A549 (cell line): ENCODE results near the gene GH2. TPM values are rescaled to one million over a fixed set of nuclear protein-coding genes. Genes with fewer than 3 reads are reported as not detected.

Experiments used
- ATAC-seq, 2 experiments: fragments of 200-7000 bp in 1 of 2; fragments of >200 bp in 1 of 2; cut with Nextera tagmentation in 1 of 2; cut with Tn5 transposase in 1 of 2; 3 replicates each; pipeline versions ENCODE4 v1.8.0 to v1.9.1; 2018 to 2020; ENCODE audit warnings: mild to moderate bottlenecking in 1 of 2, moderate library complexity in 1 of 2
- CTCF ChIA-PET: fragments of 300-600 bp; sonication (Branson Sonifier 250); formaldehyde crosslinking; extraction: SDS; loops from one replicate; lab custom pipeline; 2021; ENCODE audit warnings: antibody characterized with exemption, inconsistent platforms; lab: Yijun Ruan, JAX
- POLR2A ChIA-PET: fragments of 350-600 bp; formaldehyde crosslinking; extraction: SDS; loops from one replicate; lab custom pipeline; 2021; ENCODE audit warnings: antibody characterized with exemption, inconsistent platforms; lab: Yijun Ruan, JAX
- DNase-seq, 2 experiments: peaks; one replicate each; pipeline versions ENCODE4 v3.0.0 to v3.0.0-alpha.2; 2011 to 2016; ENCODE audit warnings: low read depth in 1 of 2, low spot score in 1 of 2
- FAIRE-seq: peaks from 2 replicates; lab custom pipeline; 2011; peaks lifted over from hg19 to GRCh38; lab: Jason Lieb, UNC
- H3K27ac ChIP-seq, 2 experiments: fragments of >200 bp; sonication (Bioruptor Twin); formaldehyde crosslinking; 3 replicates each; pipeline ENCODE4 v1.5.1; 2016 to 2017
- H3K4me1 ChIP-seq: fragments of >200 bp; sonication (Bioruptor Twin); formaldehyde crosslinking; 3 replicates; pipeline ENCODE4 v1.6.1; 2016
- H3K4me2 ChIP-seq: fragments of >200 bp; sonication (Bioruptor Twin); formaldehyde crosslinking; 3 replicates; pipeline ENCODE4 v1.6.1; 2016
- H3K4me3 ChIP-seq: fragments of >200 bp; sonication (Bioruptor Twin); formaldehyde crosslinking; 3 replicates; pipeline ENCODE4 v1.5.1; 2016
- H3K9me3 ChIP-seq: fragments of >200 bp; sonication (Bioruptor Twin); formaldehyde crosslinking; 3 replicates; pipeline ENCODE4 v1.6.1; 2016
- BCL3 ChIP-seq: fragments of >200 bp; sonication (Bioruptor Twin); formaldehyde crosslinking; IDR thresholded peaks from 3 replicates; pipeline ENCODE4 v1.6.1; 2016
- CHD2 ChIP-seq: fragments of 150-350 bp; IDR thresholded peaks from 2 replicates; pipeline ENCODE4 v1.6.1; 2014; ENCODE audit warnings: low read length; ENCODE audit not compliant: partially characterized antibody
- EP300 ChIP-seq, 2 experiments: fragments of >200 bp; sonication (Bioruptor Twin); formaldehyde crosslinking; IDR thresholded peaks; 2 replicates in 1 of 2; 3 replicates in 1 of 2; pipeline ENCODE4 v1.6.1; 2016 to 2017
- ESRRA ChIP-seq: fragments of 150-350 bp; IDR thresholded peaks from 2 replicates; pipeline ENCODE4 v1.6.1; 2014; ENCODE audit warnings: mild to moderate bottlenecking, low read length, borderline replicate concordance
- FOSB ChIP-seq: fragments of 250-450 bp; sonication (Bioruptor Pico); IDR thresholded peaks from 2 replicates; pipeline ENCODE4 v1.5.0; 2020; ENCODE audit warnings: mild to moderate bottlenecking, moderate library complexity
- JUN ChIP-seq, 2 experiments: fragments of >200 bp; sonication (Bioruptor Twin); formaldehyde crosslinking; IDR thresholded peaks; 2 replicates in 1 of 2; 3 replicates in 1 of 2; pipeline ENCODE4 v1.6.1; 2016 to 2017
- JUNB ChIP-seq: fragments of >200 bp; sonication (Bioruptor Twin); formaldehyde crosslinking; IDR thresholded peaks from 2 replicates; pipeline ENCODE4 v1.6.1; 2016
- KDM5A ChIP-seq: fragments of 200-600 bp; sonication (generic); IDR thresholded peaks from 2 replicates; pipeline ENCODE4 v1.6.1; 2016; ENCODE audit warnings: antibody characterized with exemption, mild to moderate bottlenecking
- MAZ ChIP-seq: fragments of 150-350 bp; IDR thresholded peaks from 2 replicates; pipeline ENCODE4 v1.6.1; 2014; ENCODE audit warnings: antibody characterized with exemption, low read depth, low read length, borderline replicate concordance
- POLR2A ChIP-seq: IDR thresholded peaks from 2 replicates; pipeline ENCODE4 v1.6.1; 2012; ENCODE audit warnings: mild to moderate bottlenecking, low read length
- POLR2AphosphoS2 ChIP-seq: conservative IDR thresholded peaks from 2 replicates; pipeline ENCODE4 v1.6.1; 2012; ENCODE audit warnings: low read length, improper control_type of control experiment, inconsistent platforms
- RAD21 ChIP-seq, 2 experiments: fragments of >200 bp in 1 of 2; sonication (Bioruptor Twin) in 1 of 2; formaldehyde crosslinking in 1 of 2; IDR thresholded peaks in 1 of 2; conservative IDR thresholded peaks in 1 of 2; 2 replicates in 1 of 2; 3 replicates in 1 of 2; pipeline ENCODE4 v1.6.1; 2012 to 2018; ENCODE audit warnings: inconsistent platforms in 1 of 2
- RARB ChIP-seq: fragments of 250-450 bp; sonication (Bioruptor Pico); IDR thresholded peaks from 2 replicates; pipeline ENCODE4 v1.8.0; 2021; ENCODE audit warnings: mild to moderate bottlenecking, moderate library complexity
- RCOR1 ChIP-seq: fragments of 150-350 bp; IDR thresholded peaks from 2 replicates; pipeline ENCODE4 v1.6.1; 2014; ENCODE audit warnings: antibody characterized with exemption, low read length, low read depth
- RFX5 ChIP-seq: fragments of 450-650 bp; IDR thresholded peaks from 2 replicates; pipeline ENCODE4 v1.7.1; 2014; ENCODE audit warnings: antibody characterized with exemption, mild to moderate bottlenecking, moderate library complexity
- RNF2 ChIP-seq: fragments of 200-600 bp; sonication (generic); IDR thresholded peaks from 2 replicates; pipeline ENCODE4 v1.6.1; 2016; ENCODE audit warnings: low read depth, mild to moderate bottlenecking, antibody characterized with exemption, moderate library complexity, borderline replicate concordance
- WGBS: methylation state at CpG from one replicate; pipeline ENCODE4 v1.1.6; 2017; ENCODE audit errors: missing lambda C conversion rate; 5-methylcytosine and 5-hydroxymethylcytosine counted together
- polyA plus RNA-seq, 4 experiments: library from polyadenylated mRNA; depleted of rRNA in 3 of 4; stranded (reverse); fragments of >200 nt; fragmentation: RNase III in 1 of 4; extraction: RNeasy Plus Mini Kit Qiagen cat#74134 plus additional on column Dnase treatment in 1 of 4; gene quantifications; 2 replicates in 3 of 4; 3 replicates in 1 of 4; pipeline ENCODE4 v1.2.3, GENCODE V29; 2011 to 2017
- TF ChIP-seq, protein P1 (sequence below): IDR thresholded peaks from 2 replicates; pipeline ENCODE4 v1.6.1; 2012; ENCODE audit warnings: low read depth, borderline replicate concordance
- TF ChIP-seq, protein P2 (sequence below): fragments of >200 bp; sonication (Bioruptor Twin); formaldehyde crosslinking; IDR thresholded peaks from 3 replicates; pipeline ENCODE4 v1.5.1; 2016
- TF ChIP-seq, protein P3 (sequence below): fragments of 450-650 bp; IDR thresholded peaks from 2 replicates; pipeline ENCODE4 v1.6.1; 2014; ENCODE audit warnings: antibody characterized with exemption

GH2 gene
- polyA plus RNA-seq, 2 of the 4 experiments (the other 2 are of a cell fraction) = not detected

- 54% methylated on average over 8 of the region's 8 CpGs for WGBS
- no peak for ATAC-seq
- TF ChIP-seq, protein P1, sequence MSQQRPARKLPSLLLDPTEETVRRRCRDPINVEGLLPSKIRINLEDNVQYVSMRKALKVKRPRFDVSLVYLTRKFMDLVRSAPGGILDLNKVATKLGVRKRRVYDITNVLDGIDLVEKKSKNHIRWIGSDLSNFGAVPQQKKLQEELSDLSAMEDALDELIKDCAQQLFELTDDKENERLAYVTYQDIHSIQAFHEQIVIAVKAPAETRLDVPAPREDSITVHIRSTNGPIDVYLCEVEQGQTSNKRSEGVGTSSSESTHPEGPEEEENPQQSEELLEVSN = no peak
- TF ChIP-seq, protein P2, sequence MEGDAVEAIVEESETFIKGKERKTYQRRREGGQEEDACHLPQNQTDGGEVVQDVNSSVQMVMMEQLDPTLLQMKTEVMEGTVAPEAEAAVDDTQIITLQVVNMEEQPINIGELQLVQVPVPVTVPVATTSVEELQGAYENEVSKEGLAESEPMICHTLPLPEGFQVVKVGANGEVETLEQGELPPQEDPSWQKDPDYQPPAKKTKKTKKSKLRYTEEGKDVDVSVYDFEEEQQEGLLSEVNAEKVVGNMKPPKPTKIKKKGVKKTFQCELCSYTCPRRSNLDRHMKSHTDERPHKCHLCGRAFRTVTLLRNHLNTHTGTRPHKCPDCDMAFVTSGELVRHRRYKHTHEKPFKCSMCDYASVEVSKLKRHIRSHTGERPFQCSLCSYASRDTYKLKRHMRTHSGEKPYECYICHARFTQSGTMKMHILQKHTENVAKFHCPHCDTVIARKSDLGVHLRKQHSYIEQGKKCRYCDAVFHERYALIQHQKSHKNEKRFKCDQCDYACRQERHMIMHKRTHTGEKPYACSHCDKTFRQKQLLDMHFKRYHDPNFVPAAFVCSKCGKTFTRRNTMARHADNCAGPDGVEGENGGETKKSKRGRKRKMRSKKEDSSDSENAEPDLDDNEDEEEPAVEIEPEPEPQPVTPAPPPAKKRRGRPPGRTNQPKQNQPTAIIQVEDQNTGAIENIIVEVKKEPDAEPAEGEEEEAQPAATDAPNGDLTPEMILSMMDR = no peak
- Histone ChIP-seq H3K9me3 (no peaks in the 10 kb centered on the region), H3K4me3 (no peak overlapping the region), H3K4me2 (no peak overlapping the region), H3K27ac (no peak overlapping the region), H3K4me1 (no peaks in the 10 kb centered on the region)
- FAIRE-seq = no peak
- ChIA-PET CTCF (interaction anchor here (0.7 to 4.7 kb wide), 4 partner anchors 11 to 171 kb away, joined by 3 to 46 read pairs (median 5); partner anchors contain the start of gene GH2), POLR2A (no interaction called here)
- DNase-seq = no peak
These were observed 26.6 kb downstream of the GH2 start for GRCh38 chr17:63855185-63855584.

GRCh38 chr17:63854709-63855108 lies 27.0 kb downstream of the GH2 start:
- Histone ChIP-seq H3K4me3 (no peak overlapping the region), H3K9me3 (no peaks in the 10 kb centered on the region), H3K4me1 (no peaks in the 10 kb centered on the region), H3K27ac (no peak overlapping the region), H3K4me2 (no peak overlapping the region)
- no peak for DNase-seq
- no peak for FAIRE-seq
- 52% methylated on average over 5 of the region's 5 CpGs for WGBS
- ATAC-seq = no peak
- TF ChIP-seq JUN (IDR thresholded peaks at IDR 0.05) (no peak), RFX5 (no peak), RAD21 (conservative IDR thresholded peaks at IDR 0.05 in 1 of 2, IDR thresholded peaks at IDR 0.05 in 1 of 2) (no peak), RNF2 (no peak), RARB (no peak), EP300 (IDR thresholded peaks at IDR 0.05) (no peak), ESRRA (no peak), CHD2 (no peak), BCL3 (no peak), JUNB (no peak), KDM5A (no peak), POLR2A (no peak), FOSB (CRISPR knock-in tag) (no peak), RCOR1 (no peak), POLR2AphosphoS2 (no peak), MAZ (no peak)
- TF ChIP-seq, protein P3, sequence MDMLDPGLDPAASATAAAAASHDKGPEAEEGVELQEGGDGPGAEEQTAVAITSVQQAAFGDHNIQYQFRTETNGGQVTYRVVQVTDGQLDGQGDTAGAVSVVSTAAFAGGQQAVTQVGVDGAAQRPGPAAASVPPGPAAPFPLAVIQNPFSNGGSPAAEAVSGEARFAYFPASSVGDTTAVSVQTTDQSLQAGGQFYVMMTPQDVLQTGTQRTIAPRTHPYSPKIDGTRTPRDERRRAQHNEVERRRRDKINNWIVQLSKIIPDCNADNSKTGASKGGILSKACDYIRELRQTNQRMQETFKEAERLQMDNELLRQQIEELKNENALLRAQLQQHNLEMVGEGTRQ = no peak
- TF ChIP-seq, protein P2 = no peak
- CTCF ChIA-PET = interaction anchor here (0.7 to 4.7 kb wide), 6 partner anchors 10 to 171 kb away, joined by 3 to 46 read pairs (median 4); partner anchors contain the start of genes GH1 and GH2
- POLR2A ChIA-PET = no interaction called here
